Hepatocyte (in vitro differentiated cells): Measurements from ENCODE around the gene KIF25. TPM values are rescaled to one million over a fixed set of nuclear protein-coding genes. Genes with fewer than 3 reads are reported as not detected.

Experiments used
- DNase-seq: peaks from one replicate; pipeline ENCODE4 v3.0.0-alpha.2; 2016; ENCODE audit warnings: low spot score
- H2AFZ ChIP-seq: fragments of 200-600 bp; sonication (generic); 2 replicates; pipeline ENCODE4 v1.6.0; 2016; ENCODE audit warnings: antibody characterized with exemption, mild to moderate bottlenecking
- H3K27ac ChIP-seq: fragments of 200-600 bp; sonication (generic); 2 replicates; pipeline ENCODE4 v1.5.1; 2016; ENCODE audit warnings: mild to moderate bottlenecking
- H3K27me3 ChIP-seq: fragments of 200-600 bp; sonication (generic); 2 replicates; pipeline ENCODE4 v1.6.1; 2016
- H3K36me3 ChIP-seq: fragments of 200-600 bp; sonication (generic); replicated peaks from 2 replicates; pipeline ENCODE4 v1.5.1; 2016; ENCODE audit warnings: low read depth; ENCODE audit not compliant: insufficient read depth
- H3K4me1 ChIP-seq: fragments of 200-600 bp; sonication (generic); 2 replicates; pipeline ENCODE4 v1.5.1; 2016; ENCODE audit warnings: mild to moderate bottlenecking, moderate library complexity; ENCODE audit not compliant: insufficient read depth
- H3K4me2 ChIP-seq: fragments of 200-600 bp; sonication (generic); 2 replicates; pipeline ENCODE4 v1.6.0; 2016
- H3K4me3 ChIP-seq: fragments of 200-600 bp; sonication (generic); 2 replicates; pipeline ENCODE4 v1.5.1; 2016; ENCODE audit warnings: mild to moderate bottlenecking
- H3K79me2 ChIP-seq: fragments of 200-600 bp; sonication (generic); 2 replicates; pipeline ENCODE4 v1.6.0; 2017; ENCODE audit warnings: mild to moderate bottlenecking
- H3K9me2 ChIP-seq: fragments of 200-600 bp; sonication (generic); replicated peaks from 2 replicates; pipeline ENCODE4 v1.6.0; 2017; ENCODE audit warnings: mild to moderate bottlenecking; ENCODE audit not compliant: insufficient read depth
- H3K9me3 ChIP-seq: fragments of 200-600 bp; sonication (generic); 2 replicates; pipeline ENCODE4 v1.5.1; 2016; ENCODE audit warnings: low read depth, mild to moderate bottlenecking
- H4K20me1 ChIP-seq: fragments of 200-600 bp; sonication (generic); 2 replicates; pipeline ENCODE4 v1.6.0; 2016; ENCODE audit warnings: mild to moderate bottlenecking; ENCODE audit not compliant: insufficient read depth, poor library complexity, severe bottlenecking
- CTCF ChIP-seq: fragments of 200-600 bp; sonication (generic); IDR thresholded peaks from 2 replicates; pipeline ENCODE4 v1.5.1; 2016; ENCODE audit warnings: antibody characterized with exemption, mild to moderate bottlenecking; ENCODE audit not compliant: poor library complexity
- EZH2 ChIP-seq: fragments of 200-600 bp; sonication (generic); IDR thresholded peaks from 2 replicates; pipeline ENCODE4 v1.6.1; 2016; ENCODE audit warnings: antibody characterized with exemption, mild to moderate bottlenecking, borderline replicate concordance
- EZH2phosphoT487 ChIP-seq: fragments of 200-600 bp; sonication (generic); IDR thresholded peaks from one replicate; pipeline ENCODE4 v1.6.1; 2018; ENCODE audit warnings: antibody characterized with exemption, mild to moderate bottlenecking, low read depth, moderate library complexity; ENCODE audit not compliant: unreplicated experiment, severe bottlenecking
- WGBS: methylation state at CpG from one replicate; pipeline ENCODE4 v1.1.6; 2016; ENCODE audit warnings: low lambda C conversion rate; ENCODE audit errors: missing lambda C conversion rate; 5-methylcytosine and 5-hydroxymethylcytosine counted together
- polyA plus RNA-seq: library from polyadenylated mRNA; unstranded; fragments of >200 nt; fragmentation: Nextera tagmentation; extraction: Ambion mirVana; gene quantifications from 2 replicates; pipeline ENCODE4 v1.2.1, GENCODE V29; 2016
- total RNA-seq: library from RNA; depleted of rRNA; stranded (reverse); fragments of >200 nt; gene quantifications from 2 replicates; pipeline ENCODE4 v1.2.3, GENCODE V29; 2014

Gene KIF25
- total and polyA plus RNA-seq, 2 experiments from 2014 or later, result 0.40 TPM; not detected in 1

- DNase-seq, result no peak
- 97% methylated on average over 3 of the region's 3 CpGs for WGBS
Observed at GRCh38 chr6:168046696-168047095, 49.2 kb downstream of the KIF25 start.

GRCh38 chr6:168047841-168048723 is 50.6 kb downstream of the KIF25 start:
- no peak overlapping the region for H3K4me2 ChIP-seq
- H3K4me3 ChIP-seq, result no peak overlapping the region
- H3K36me3 ChIP-seq, result no peaks in the 10 kb centered on the region
- H3K4me1 ChIP-seq, result no peaks in the 10 kb centered on the region
- H4K20me1 ChIP-seq, result no peaks in the 10 kb centered on the region
- WGBS, result 92% methylated on average over 31 of the region's 31 CpGs
- H3K79me2 ChIP-seq, result no peaks in the 10 kb centered on the region
- TF ChIP-seq EZH2phosphoT487 (no peak), CTCF (no peak), EZH2 (no peak)
- no peak overlapping the region for H3K27ac ChIP-seq
- no peaks in the 10 kb centered on the region for H3K9me2 ChIP-seq
- no peaks in the 10 kb centered on the region for H3K27me3 ChIP-seq
- DNase-seq, result no peak
- no peak overlapping the region for H2AFZ ChIP-seq
- H3K9me3 ChIP-seq, result no peaks in the 10 kb centered on the region

More at GRCh38 chr6:168046696-168047095, 49.2 kb downstream of the KIF25 start:
- H3K36me3 ChIP-seq, result no peaks in the 10 kb centered on the region
- H3K27ac ChIP-seq, result no peak overlapping the region
- H3K4me2 ChIP-seq, result no peak overlapping the region
- no peaks in the 10 kb centered on the region for H3K27me3 ChIP-seq
- H2AFZ ChIP-seq, result no peak overlapping the region
- no peak overlapping the region for H3K4me3 ChIP-seq
- H3K4me1 ChIP-seq, result no peaks in the 10 kb centered on the region
- H3K9me3 ChIP-seq, result no peaks in the 10 kb centered on the region
- H3K9me2 ChIP-seq, result no peaks in the 10 kb centered on the region
- no peaks in the 10 kb centered on the region for H4K20me1 ChIP-seq
- no peak for TF ChIP-seq CTCF
- no peak for TF ChIP-seq EZH2phosphoT487
- TF ChIP-seq EZH2, result no peak
- no peaks in the 10 kb centered on the region for H3K79me2 ChIP-seq

GRCh38 chr6:168048724-168049025 is 51.2 kb downstream of the KIF25 start:
- no peak for DNase-seq
- Histone ChIP-seq H3K4me3 (no peak overlapping the region), H3K4me2 (no peak overlapping the region), H3K27ac (no peak overlapping the region), H3K9me3 (no peaks in the 10 kb centered on the region), H2AFZ (no peak overlapping the region), H3K36me3 (no peaks in the 10 kb centered on the region), H4K20me1 (no peaks in the 10 kb centered on the region), H3K9me2 (no peaks in the 10 kb centered on the region), H3K27me3 (no peaks in the 10 kb centered on the region), H3K79me2 (no peaks in the 10 kb centered on the region), H3K4me1 (no peaks in the 10 kb centered on the region)
- 98% methylated on average over 6 of the region's 10 CpGs for WGBS
- TF ChIP-seq CTCF, result no peak
- no peak for TF ChIP-seq EZH2phosphoT487
- no peak for TF ChIP-seq EZH2
